GM21529 (cell line): Measurements from ENCODE around the gene LMTK3.

Experiments used
- ATAC-seq: cut with Tn5 transposase; IDR thresholded peaks from one replicate; pipeline ENCODE4 v1.9.1; 2021; ENCODE audit not compliant: unreplicated experiment

Gene LMTK3

GRCh38 chr19:48509467-48510194 is 2.0 kb downstream of the LMTK3 start:
- no peak for ATAC-seq

GRCh38 chr19:48508729-48509411 is 2.8 kb downstream of the LMTK3 start:
- no peak for ATAC-seq

- ATAC-seq, result no peak
These were observed 3.7 kb downstream of the LMTK3 start for GRCh38 chr19:48507911-48508439.

GRCh38 chr19:48506138-48506733 is 5.4 kb downstream of the LMTK3 start:
- ATAC-seq, result no peak

GRCh38 chr19:48502350-48503018 is 9.2 kb downstream of the LMTK3 start:
- ATAC-seq, result peak; percentile 55

- peak; percentile 34 for ATAC-seq
These were observed 9.9 kb downstream of the LMTK3 start for GRCh38 chr19:48501494-48502349.

- no peak for ATAC-seq
These were observed 10.7 kb downstream of the LMTK3 start for GRCh38 chr19:48500830-48501493.

GRCh38 chr19:48499316-48500090 is 12.1 kb downstream of the LMTK3 start:
- no peak for ATAC-seq

GRCh38 chr19:48498595-48499311 is 12.9 kb downstream of the LMTK3 start:
- ATAC-seq, result no peak

GRCh38 chr19:48497728-48498594 is 13.7 kb downstream of the LMTK3 start:
- no peak for ATAC-seq

GRCh38 chr19:48496959-48497727 is 14.5 kb downstream of the LMTK3 start:
- no peak for ATAC-seq

- no peak for ATAC-seq
These were observed 16.2 kb downstream of the LMTK3 start for GRCh38 chr19:48495396-48495795.

GRCh38 chr19:48493718-48494401 is 17.8 kb downstream of the LMTK3 start:
- peak; percentile 9 for ATAC-seq

- ATAC-seq, result peak; percentile 64
These were observed 18.5 kb downstream of the LMTK3 start for GRCh38 chr19:48492925-48493717.

- ATAC-seq, result no peak
These were observed 19.9 kb downstream of the LMTK3 start for GRCh38 chr19:48491793-48492123.
